Muscle layer of duodenum (tissue), 2 donors: ENCODE data around the gene NAXD.

ENCODE experiments used
- H3K27ac ChIP-seq: one replicate; pipeline ENCODE4 v1.7.0; 2013; ENCODE audit warnings: mild to moderate bottlenecking, low read length
- H3K27me3 ChIP-seq: one replicate; pipeline ENCODE4 v1.7.0; 2013; ENCODE audit warnings: low read depth, mild to moderate bottlenecking, control low read depth, low read length
- H3K36me3 ChIP-seq, 2 donors: one replicate each; pipeline ENCODE4 v1.7.0; 2013; ENCODE audit warnings: low read length in 2 of 2, control low read depth in 1 of 2, mild to moderate bottlenecking in 1 of 2; ENCODE audit not compliant: insufficient read depth in 2 of 2, control insufficient read depth in 1 of 2
- H3K4me1 ChIP-seq, 2 donors: one replicate each; pipeline ENCODE4 v1.7.0; 2013; ENCODE audit warnings: low read length in 2 of 2, mild to moderate bottlenecking in 2 of 2, control low read depth in 1 of 2, moderate library complexity in 1 of 2; ENCODE audit not compliant: insufficient read depth in 2 of 2, control insufficient read depth in 1 of 2
- H3K4me3 ChIP-seq, 2 donors: one replicate each; pipeline ENCODE4 v1.7.0; 2013; ENCODE audit warnings: low read length in 2 of 2, low read depth in 1 of 2, mild to moderate bottlenecking in 1 of 2
- H3K9me3 ChIP-seq, 2 donors: one replicate each; pipeline ENCODE4 v1.7.0; 2013; ENCODE audit warnings: low read length in 2 of 2, control low read depth in 1 of 2, mild to moderate bottlenecking in 1 of 2; ENCODE audit not compliant: control insufficient read depth in 1 of 2
- donor health status: healthy.

The NAXD gene

DNA sequence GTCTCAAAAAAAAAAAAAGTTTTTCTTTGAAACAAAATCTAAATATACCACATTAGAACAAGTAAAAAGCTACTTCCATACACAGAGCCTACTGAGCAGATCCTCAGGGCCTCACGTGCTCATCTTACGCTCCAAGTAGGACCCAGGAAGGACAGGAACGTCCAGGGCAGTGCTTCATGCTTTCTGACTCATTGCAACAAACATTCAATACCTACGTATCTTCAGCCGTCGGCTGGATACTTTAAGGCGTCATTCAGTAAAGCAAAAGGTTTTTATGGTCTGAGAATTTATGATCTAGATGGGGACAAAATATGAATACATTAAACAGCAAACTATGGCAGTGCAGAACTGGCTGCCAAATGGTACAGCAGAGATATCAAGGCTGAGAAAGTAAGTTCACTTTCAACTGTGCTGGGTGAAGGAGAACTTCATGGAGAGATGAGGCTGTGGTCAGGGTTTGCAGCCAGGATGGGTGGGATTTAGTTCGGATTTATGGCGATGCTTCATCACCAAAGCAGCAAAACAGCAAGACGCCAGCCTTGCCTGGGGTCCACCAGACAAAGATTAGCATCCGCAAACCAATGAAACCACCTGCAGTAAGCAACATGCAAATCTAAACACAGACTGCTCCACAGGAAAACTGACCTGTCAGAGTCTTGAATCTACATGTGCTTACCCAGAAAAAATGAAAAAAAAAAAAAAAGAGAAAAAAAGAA lies 70.1 kb downstream of the NAXD start:
- H3K27ac ChIP-seq: peak overlapping the region; percentile 59

DNA sequence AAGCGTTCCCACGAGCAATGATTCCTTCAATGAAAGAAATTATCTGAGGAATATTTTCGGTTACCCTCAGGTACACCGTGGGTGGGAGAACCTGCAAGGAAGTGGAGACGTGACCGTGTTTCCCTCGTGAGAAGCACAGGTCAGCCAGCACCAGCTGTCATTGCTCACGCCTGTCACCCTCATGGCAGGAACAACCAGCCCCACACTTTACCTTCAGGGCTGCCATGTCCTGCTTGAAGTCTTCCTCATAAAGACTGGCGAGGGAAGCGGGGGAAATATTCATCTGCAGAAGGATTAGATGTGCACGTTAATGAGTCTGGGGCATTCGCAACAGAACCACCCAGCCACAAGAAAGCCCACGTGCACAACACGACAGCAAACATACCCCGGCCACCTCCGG lies 72.4 kb downstream of the NAXD start:
- no peak overlapping the region for H3K4me3 ChIP-seq
- H3K27me3 ChIP-seq: no peaks in the 10 kb centered on the region
- no peak overlapping the region for H3K27ac ChIP-seq
- no peaks in the 10 kb centered on the region for H3K9me3 ChIP-seq
- H3K36me3 ChIP-seq: peaks cover 21 to 41% of the 10 kb centered on the region in 2 donors
- H3K4me1 ChIP-seq: peaks cover 0 to 6% of the 10 kb centered on the region in 2 donors

More for the DNA sequence above, 70.1 kb downstream of the NAXD start:
- no peaks in the 10 kb centered on the region for H3K27me3 ChIP-seq
- H3K9me3 ChIP-seq: no peaks in the 10 kb centered on the region
- H3K4me1 ChIP-seq: peaks cover 0 to 6% of the 10 kb centered on the region in 2 donors
- no peak overlapping the region for H3K4me3 ChIP-seq
- H3K36me3 ChIP-seq: peaks cover 33 to 57% of the 10 kb centered on the region in 2 donors

DNA sequence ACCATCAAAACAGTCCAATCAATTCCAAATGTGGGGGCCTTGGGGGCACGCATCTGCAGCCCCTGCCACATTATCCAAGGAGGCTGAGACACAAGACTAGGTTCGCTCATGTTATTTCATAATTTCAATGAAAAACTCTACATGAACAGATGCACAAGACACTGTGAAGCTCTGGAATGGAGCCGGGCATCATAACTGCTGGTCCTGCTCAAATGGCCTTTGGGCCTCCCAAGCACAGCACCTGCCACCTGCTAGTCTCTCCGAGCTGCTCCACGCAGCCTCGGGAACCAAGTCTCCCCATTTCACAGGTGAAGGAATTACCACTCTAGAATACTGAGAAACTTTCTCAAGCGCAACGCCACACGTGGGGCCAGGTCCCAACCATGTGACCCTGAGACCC lies 73.7 kb downstream of the NAXD start:
- Histone ChIP-seq H3K4me1 (peaks cover 0 to 1% of the 10 kb centered on the region in 2 donors), H3K36me3 (peaks cover 10 to 33% of the 10 kb centered on the region in 2 donors), H3K27ac (no peak overlapping the region), H3K4me3 (no peak overlapping the region), H3K9me3 (no peaks in the 10 kb centered on the region), H3K27me3 (no peaks in the 10 kb centered on the region)
